Measurements from ENCODE around the gene SCARB1.

GRCh38 chr12:124834822-124835221 is 28.8 kb downstream of the SCARB1 start:
- TF ChIP-seq, protein P1, sequence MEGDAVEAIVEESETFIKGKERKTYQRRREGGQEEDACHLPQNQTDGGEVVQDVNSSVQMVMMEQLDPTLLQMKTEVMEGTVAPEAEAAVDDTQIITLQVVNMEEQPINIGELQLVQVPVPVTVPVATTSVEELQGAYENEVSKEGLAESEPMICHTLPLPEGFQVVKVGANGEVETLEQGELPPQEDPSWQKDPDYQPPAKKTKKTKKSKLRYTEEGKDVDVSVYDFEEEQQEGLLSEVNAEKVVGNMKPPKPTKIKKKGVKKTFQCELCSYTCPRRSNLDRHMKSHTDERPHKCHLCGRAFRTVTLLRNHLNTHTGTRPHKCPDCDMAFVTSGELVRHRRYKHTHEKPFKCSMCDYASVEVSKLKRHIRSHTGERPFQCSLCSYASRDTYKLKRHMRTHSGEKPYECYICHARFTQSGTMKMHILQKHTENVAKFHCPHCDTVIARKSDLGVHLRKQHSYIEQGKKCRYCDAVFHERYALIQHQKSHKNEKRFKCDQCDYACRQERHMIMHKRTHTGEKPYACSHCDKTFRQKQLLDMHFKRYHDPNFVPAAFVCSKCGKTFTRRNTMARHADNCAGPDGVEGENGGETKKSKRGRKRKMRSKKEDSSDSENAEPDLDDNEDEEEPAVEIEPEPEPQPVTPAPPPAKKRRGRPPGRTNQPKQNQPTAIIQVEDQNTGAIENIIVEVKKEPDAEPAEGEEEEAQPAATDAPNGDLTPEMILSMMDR (IDR thresholded peaks at IDR 0.05; ENCODE audit: extremely low read depth in 1 of 2, insufficient read depth in 1 of 2, low read depth in 1 of 2, low read length in 2 of 2) = no peak
- TF ChIP-seq EZH2 (IDR thresholded peaks at IDR 0.05; ENCODE audit: borderline replicate concordance, low read depth, low read length, severe bottlenecking) (no peak), MAX (IDR thresholded peaks at IDR 0.05; ENCODE audit: insufficient read depth, insufficient read length) (no peak), JUN (IDR thresholded peaks at IDR 0.05; ENCODE audit: borderline replicate concordance, insufficient read depth, insufficient read length, low read depth) (no peak), POLR2A (IDR thresholded peaks at IDR 0.05; ENCODE audit: low read depth, low read length) (no peak), MYC (IDR thresholded peaks at IDR 0.05; ENCODE audit: low read depth, low read length) (no peak), POLR2AphosphoS5 (IDR thresholded peaks at IDR 0.05; ENCODE audit: insufficient read depth, low read depth, low read length) (no peak), FOS (IDR thresholded peaks at IDR 0.05; ENCODE audit: borderline replicate concordance, insufficient read depth, low read length) (no peak), GATA2 (IDR thresholded peaks at IDR 0.05; ENCODE audit: insufficient read depth, insufficient read length, low read depth, low read length) (no peak)
